Mesothelial cell of epicardium (in vitro differentiated cells): ENCODE data around the gene E2F2. TPM values are rescaled to one million over a fixed set of nuclear protein-coding genes. Genes with fewer than 3 reads are reported as not detected.

Experiments used
- DNase-seq, 2 experiments: peaks; one replicate each; pipeline ENCODE4 v3.0.0; 2021; ENCODE audit warnings: low spot score in 2 of 2; ENCODE audit not compliant: unreplicated experiment in 2 of 2
- H3K27ac Mint-ChIP-seq: 2 replicates; pipeline ENCODE4 v1.8.0; 2021; ENCODE audit warnings: mixed read lengths
- H3K27me3 Mint-ChIP-seq: 2 replicates; pipeline ENCODE4 v1.8.0; 2021; ENCODE audit warnings: low read depth, mixed read lengths
- H3K36me3 Mint-ChIP-seq: 2 replicates; pipeline ENCODE4 v1.8.0; 2021; ENCODE audit warnings: mixed read lengths
- H3K4me1 Mint-ChIP-seq: 2 replicates; pipeline ENCODE4 v1.8.0; 2021; ENCODE audit warnings: mixed read lengths
- H3K4me3 Mint-ChIP-seq: 2 replicates; pipeline ENCODE4 v1.8.0; 2021; ENCODE audit warnings: mild to moderate bottlenecking, moderate library complexity, mixed read lengths
- H3K9me3 Mint-ChIP-seq: 2 replicates; pipeline ENCODE4 v1.8.0; 2021; ENCODE audit warnings: mixed read lengths
- total RNA-seq: library from RNA; stranded (reverse); gene quantifications from 3 replicates; pipeline ENCODE4 v1.2.1, GENCODE V29; 2021
- TF ChIP-seq, protein P1 (sequence below): fragments of 200-600 bp; sonication (generic); IDR thresholded peaks from one replicate; pipeline ENCODE4 v1.5.0; 2021; ENCODE audit warnings: antibody characterized with exemption; ENCODE audit not compliant: unreplicated experiment

Gene E2F2
- total RNA-seq, 1 donor from 2014 or later = 4.8 TPM

DNA sequence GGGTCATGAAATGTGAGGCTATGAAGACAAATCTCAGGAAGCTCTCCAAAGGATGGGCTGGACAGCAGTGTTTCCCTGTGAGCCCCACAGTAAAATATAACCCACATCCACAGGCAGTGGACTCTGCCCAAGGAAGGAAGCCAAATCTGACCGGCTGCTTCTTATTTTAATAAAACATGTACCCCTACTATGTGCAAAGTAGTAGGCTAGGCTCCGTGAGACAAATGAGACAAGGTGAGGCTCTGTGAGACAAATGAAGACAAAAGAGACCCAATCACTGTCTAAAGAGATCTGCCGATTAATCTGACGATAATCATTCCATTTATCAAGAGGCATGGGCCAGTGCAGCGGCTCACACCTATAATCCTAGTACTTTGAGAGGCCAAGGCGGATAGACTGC is 49.1 kb downstream of the E2F2 start:
- no peak for DNase-seq
- H3K4me1 Mint-ChIP-seq = peaks cover 34% of the 10 kb centered on the region
- peak overlapping the region; percentile 97 for H3K4me3 Mint-ChIP-seq
- peaks cover 2% of the 10 kb centered on the region for H3K36me3 Mint-ChIP-seq
- no peaks in the 10 kb centered on the region for H3K9me3 Mint-ChIP-seq
- TF ChIP-seq, protein P1, sequence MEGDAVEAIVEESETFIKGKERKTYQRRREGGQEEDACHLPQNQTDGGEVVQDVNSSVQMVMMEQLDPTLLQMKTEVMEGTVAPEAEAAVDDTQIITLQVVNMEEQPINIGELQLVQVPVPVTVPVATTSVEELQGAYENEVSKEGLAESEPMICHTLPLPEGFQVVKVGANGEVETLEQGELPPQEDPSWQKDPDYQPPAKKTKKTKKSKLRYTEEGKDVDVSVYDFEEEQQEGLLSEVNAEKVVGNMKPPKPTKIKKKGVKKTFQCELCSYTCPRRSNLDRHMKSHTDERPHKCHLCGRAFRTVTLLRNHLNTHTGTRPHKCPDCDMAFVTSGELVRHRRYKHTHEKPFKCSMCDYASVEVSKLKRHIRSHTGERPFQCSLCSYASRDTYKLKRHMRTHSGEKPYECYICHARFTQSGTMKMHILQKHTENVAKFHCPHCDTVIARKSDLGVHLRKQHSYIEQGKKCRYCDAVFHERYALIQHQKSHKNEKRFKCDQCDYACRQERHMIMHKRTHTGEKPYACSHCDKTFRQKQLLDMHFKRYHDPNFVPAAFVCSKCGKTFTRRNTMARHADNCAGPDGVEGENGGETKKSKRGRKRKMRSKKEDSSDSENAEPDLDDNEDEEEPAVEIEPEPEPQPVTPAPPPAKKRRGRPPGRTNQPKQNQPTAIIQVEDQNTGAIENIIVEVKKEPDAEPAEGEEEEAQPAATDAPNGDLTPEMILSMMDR = no peak
- peak overlapping the region; percentile 2 for H3K27ac Mint-ChIP-seq
- no peaks in the 10 kb centered on the region for H3K27me3 Mint-ChIP-seq

DNA sequence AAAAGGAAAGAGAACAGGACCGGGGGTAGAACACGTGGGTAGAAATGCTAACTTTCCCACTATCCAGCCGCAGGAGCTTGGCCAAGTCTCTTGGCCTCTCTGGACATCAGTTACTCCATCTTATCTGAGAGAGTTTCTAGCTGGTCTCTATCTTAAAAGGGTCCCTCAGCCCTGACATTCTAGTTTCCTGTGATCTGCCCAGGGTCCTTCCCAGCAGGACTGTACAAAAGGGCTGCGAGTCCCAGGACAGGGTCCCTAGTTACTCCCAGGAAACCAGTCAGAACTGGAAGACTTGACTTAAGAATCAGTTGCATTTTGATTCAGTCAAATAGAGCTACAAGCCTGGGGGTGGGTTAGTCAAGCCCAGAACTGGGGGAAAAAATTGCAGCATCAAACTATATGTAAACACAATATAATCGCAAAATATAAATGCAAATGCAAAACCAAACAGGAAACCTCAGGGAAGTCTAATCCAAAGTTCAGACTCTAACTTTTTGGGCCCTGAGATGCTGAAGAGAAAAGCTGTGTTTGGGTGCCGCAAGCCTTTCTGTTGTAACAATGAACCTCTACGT is 49.9 kb downstream of the E2F2 start:
- TF ChIP-seq, protein P1 = no peak
- Mint-ChIP-seq H3K27ac (no peak overlapping the region), H3K4me1 (peaks cover 34% of the 10 kb centered on the region), H3K4me3 (peak overlapping the region; percentile 97), H3K27me3 (no peaks in the 10 kb centered on the region), H3K36me3 (peaks cover 2% of the 10 kb centered on the region), H3K9me3 (no peaks in the 10 kb centered on the region)
- DNase-seq = no peak

DNA sequence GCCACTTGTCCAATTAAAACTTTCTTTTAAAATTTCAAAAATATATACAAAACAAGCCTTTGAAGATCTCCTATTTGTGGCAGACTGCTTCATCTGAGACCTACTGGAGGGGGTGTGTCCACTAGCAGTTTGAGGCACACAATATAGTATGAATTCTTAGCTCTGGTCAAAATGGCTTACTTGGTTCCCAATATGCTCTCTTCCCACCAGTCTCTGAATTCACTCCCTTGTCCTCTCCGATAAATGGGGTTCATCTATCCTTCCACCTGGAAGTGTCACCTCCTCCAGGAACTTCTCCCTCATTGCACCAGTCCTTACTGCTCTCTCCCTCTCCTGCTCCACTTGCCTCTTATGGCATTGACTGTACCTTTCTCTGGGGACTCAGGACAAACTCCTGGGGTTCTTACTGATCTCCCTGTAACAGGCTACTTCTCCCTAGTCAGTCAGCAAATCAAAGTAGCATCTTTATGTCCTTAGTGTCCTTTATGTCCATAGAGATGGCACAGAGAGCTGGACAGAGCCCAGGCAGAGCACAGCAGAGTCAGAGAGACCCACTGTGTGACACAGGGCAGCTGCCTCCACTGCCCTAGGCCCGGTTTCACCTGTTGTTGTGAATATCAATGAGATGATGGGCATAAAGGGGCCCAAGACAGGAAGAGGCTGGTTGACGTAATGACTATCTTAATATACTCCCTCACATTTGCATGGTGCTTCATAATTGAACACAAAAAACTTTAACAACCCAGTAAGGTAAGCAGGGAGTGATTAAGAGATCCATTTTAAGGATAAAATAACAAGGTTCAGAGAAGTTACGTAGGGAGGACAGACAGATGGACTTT is 50.6 kb downstream of the E2F2 start:
- peaks cover 34% of the 10 kb centered on the region for H3K4me1 Mint-ChIP-seq
- peak overlapping the region; percentile 6 for H3K27ac Mint-ChIP-seq
- peaks cover 2% of the 10 kb centered on the region for H3K36me3 Mint-ChIP-seq
- H3K4me3 Mint-ChIP-seq = no peak overlapping the region
- no peaks in the 10 kb centered on the region for H3K27me3 Mint-ChIP-seq
- TF ChIP-seq, protein P1 = no peak
- DNase-seq = no peak
- no peaks in the 10 kb centered on the region for H3K9me3 Mint-ChIP-seq

DNA sequence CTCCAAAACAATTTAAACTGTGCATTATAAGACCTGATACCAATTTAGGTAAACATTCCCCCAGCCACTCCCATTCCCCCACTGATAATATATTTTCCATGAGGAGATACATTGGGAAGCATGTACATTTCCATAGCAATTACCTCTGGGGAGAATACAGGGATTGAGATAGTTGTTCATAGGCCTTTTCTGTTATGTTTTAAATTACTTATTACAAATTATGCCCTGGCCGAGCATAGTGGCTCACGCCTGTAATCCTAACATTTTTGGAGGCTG is 51.4 kb downstream of the E2F2 start:
- Mint-ChIP-seq H3K27ac (peak overlapping the region; percentile 34), H3K27me3 (no peaks in the 10 kb centered on the region), H3K4me3 (no peak overlapping the region), H3K9me3 (no peaks in the 10 kb centered on the region), H3K4me1 (peaks cover 33% of the 10 kb centered on the region), H3K36me3 (peaks cover 2% of the 10 kb centered on the region)
- no peak for DNase-seq
- TF ChIP-seq, protein P1 = no peak

DNA sequence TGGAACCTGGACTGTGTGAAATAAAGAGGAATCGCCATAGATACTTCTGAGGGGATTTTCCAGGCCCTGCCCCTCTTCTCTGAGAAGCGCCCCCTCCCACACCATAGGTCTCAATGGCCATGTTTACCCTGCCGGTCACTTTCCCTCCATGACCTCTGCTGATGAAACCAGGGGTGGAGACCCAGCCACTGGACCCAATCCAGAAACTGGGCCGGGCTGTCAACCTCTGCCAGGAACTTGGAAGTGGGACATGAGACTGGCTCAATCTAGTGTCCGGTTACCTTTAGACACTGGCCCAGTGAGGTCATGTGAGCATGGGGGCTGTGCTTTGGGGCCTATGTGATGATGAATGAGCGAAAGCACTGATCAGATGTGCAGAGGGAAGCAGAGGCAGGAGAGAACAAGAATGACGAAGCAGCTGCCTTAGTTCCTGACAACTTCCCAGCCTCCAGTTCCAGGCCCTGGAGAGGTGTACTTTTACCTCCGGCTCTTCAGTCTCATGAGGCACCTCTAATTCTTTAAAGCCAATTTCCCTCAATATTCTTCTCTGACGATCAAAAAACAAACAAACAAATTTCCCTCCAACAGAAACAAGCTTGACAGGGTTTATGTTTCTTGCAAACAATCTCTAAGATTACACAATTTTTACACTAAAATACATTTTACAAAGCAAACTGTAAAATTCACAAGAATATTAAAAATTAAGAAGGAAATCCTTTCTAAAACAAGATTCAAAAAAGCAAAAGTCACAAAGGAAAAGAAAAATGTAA is 52.0 kb downstream of the E2F2 start:
- H3K27ac Mint-ChIP-seq = peak overlapping the region; percentile 35
- peaks cover 2% of the 10 kb centered on the region for H3K36me3 Mint-ChIP-seq
- peaks cover 32% of the 10 kb centered on the region for H3K4me1 Mint-ChIP-seq
- no peak for DNase-seq
- TF ChIP-seq, protein P1 = no peak
- H3K27me3 Mint-ChIP-seq = no peaks in the 10 kb centered on the region
- H3K4me3 Mint-ChIP-seq = no peak overlapping the region
- no peaks in the 10 kb centered on the region for H3K9me3 Mint-ChIP-seq
